T-helper 17 cell (primary cell): ENCODE data around the gene BMP8A. TPM values are rescaled to one million over a fixed set of nuclear protein-coding genes. Genes with fewer than 3 reads are reported as not detected.
"Not testable (repeated sequence)": the region's sequence is repeated elsewhere in the genome, so short reads cannot be mapped to it uniquely, and the experiment has no call there.

Experiments used
- ATAC-seq: fragments of 150-1000 bp; cut with Tn5 transposase; 2 replicates; pipeline ENCODE4 v1.10.0; 2021; ENCODE audit warnings: mild to moderate bottlenecking, moderate library complexity
- DNase-seq, 3 donors: peaks; one replicate each; pipeline versions ENCODE4 v3.0.0 to v3.0.0-alpha.2; 2020 to 2021
- H3K9me3 ChIP-seq: one replicate; pipeline ENCODE4 v1.7.0; 2013; ENCODE audit warnings: low read length, mild to moderate bottlenecking; ENCODE audit not compliant: control insufficient read depth, poor library complexity, severe bottlenecking
- H3K27ac Mint-ChIP-seq: one replicate; pipeline ENCODE4 v1.8.0; 2022; ENCODE audit warnings: mild to moderate bottlenecking, moderate library complexity, mixed read lengths
- H3K27me3 Mint-ChIP-seq: one replicate; pipeline ENCODE4 v1.8.0; 2022; ENCODE audit warnings: mixed read lengths
- H3K36me3 Mint-ChIP-seq: one replicate; pipeline ENCODE4 v1.8.0; 2022; ENCODE audit warnings: low read depth, mixed read lengths
- H3K4me1 Mint-ChIP-seq: one replicate; pipeline ENCODE4 v1.8.0; 2022; ENCODE audit warnings: mild to moderate bottlenecking, mixed read lengths
- H3K4me3 Mint-ChIP-seq: one replicate; pipeline ENCODE4 v1.8.0; 2022; ENCODE audit warnings: mild to moderate bottlenecking, moderate library complexity, mixed read lengths
- total RNA-seq, 4 donors: library from RNA in 2 of 4; stranded (reverse) in 2 of 4; gene quantifications; one replicate each; pipeline ENCODE4 v1.2.3 and lab custom pipeline; 2022 to 2026

Gene BMP8A
- total RNA-seq, 2 donors from 2014 or later, result 0.23 TPM; not detected in 1

DNA sequence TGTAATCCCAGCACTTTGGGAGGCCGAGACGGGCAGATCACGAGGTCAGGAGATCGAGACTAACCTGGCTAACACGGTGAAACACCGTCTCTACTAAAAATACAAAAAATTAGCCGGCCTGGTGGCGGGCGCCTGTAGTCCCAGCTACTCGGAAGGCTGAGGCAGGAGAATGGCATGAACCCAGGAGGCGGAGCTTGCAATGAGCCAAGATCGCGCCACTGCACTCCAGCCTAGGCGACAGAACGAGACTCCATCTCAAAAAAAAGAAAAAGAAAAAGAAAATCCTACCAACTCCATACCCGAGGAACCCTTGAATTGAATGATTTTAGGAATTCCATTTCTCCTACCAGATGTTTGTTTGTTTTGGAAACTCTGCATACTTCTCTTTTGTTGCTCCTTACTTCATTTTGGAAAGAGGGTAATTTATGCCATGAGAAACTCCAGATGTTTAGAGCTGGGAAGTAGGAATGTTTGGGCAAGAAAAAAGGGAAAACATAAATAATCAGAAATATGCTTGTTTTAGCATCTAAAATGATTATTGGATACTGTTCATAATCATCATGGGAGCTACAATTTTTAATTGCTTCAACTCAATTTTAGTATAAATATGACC is 24.2 kb upstream of the BMP8A start:
- H3K4me1 Mint-ChIP-seq, H3K27me3 Mint-ChIP-seq, H3K9me3 ChIP-seq, ATAC-seq, H3K27ac Mint-ChIP-seq, H3K4me3 Mint-ChIP-seq, DNase-seq: not testable (repeated sequence)
- peaks cover 14% of the 10 kb centered on the region for H3K36me3 Mint-ChIP-seq

DNA sequence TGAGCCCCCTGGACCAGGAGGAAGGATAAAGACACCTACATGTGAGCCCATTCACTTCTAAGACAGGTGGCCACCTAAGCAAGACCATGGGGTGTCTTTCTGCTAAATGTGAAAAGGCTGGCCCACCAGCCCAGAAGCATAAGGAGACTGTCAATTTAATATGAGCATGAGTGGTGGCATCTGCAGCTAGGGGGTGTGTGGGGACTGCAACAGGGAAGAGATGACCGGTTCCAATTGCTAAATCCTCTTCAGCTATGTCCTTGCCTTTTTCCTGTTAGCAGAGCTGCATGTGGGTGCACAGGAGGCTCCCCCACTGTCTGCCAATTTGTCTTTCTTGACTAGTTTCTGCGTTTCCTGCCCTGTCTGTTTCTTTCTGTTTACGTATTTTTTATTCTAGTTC is 22.3 kb upstream of the BMP8A start:
- no peaks in the 10 kb centered on the region for H3K27me3 Mint-ChIP-seq
- DNase-seq, result no peak
- H3K9me3 ChIP-seq, result no peaks in the 10 kb centered on the region
- peaks cover 4% of the 10 kb centered on the region for H3K4me1 Mint-ChIP-seq
- H3K27ac Mint-ChIP-seq, result peak overlapping the region; percentile 61
- peaks cover 16% of the 10 kb centered on the region for H3K36me3 Mint-ChIP-seq
- no peak overlapping the region for H3K4me3 Mint-ChIP-seq
- ATAC-seq, result no peak

DNA sequence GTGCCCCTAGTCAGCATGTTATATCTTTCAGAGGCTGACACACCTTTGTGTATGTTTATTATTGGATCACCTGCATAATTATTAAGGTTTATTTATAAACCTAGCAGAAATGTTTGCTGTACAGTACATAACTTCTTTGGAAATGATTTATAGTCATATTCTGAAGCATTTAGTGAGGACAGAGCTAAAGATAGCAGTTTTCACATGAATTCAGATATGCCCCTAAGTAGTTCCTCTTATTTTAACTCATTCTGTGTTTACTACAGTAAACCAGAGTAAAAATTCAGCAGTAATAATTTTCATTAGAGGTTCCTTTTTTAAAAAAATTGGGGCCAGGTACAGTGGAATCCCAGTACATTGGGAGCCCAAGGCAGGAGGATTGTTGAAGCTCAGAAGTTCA is 21.4 kb upstream of the BMP8A start:
- H3K4me1 Mint-ChIP-seq, result peaks cover 2% of the 10 kb centered on the region
- no peaks in the 10 kb centered on the region for H3K9me3 ChIP-seq
- ATAC-seq (no peak), DNase-seq (no peak)
- no peak overlapping the region for H3K4me3 Mint-ChIP-seq
- no peak overlapping the region for H3K27ac Mint-ChIP-seq
- H3K27me3 Mint-ChIP-seq, result no peaks in the 10 kb centered on the region
- H3K36me3 Mint-ChIP-seq, result peaks cover 13% of the 10 kb centered on the region

DNA sequence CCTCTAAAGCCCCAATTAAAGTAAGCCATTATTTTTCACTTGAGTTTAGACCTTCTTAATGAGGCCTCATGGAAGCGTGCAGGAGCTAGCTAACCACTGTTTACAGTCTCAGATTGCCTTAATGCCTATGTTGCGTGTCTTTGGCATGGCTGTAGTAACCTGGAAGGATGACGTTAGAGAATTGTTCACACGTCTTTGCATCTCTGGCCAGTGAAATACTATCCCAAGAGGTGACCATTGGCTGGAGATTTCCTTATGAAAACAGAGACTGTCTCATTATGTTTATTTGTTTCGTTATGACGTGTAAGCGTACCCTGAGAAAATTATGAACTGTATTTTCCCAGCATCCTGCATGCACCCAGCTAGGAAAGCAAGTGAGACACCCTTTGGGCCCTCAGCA is 18.6 kb upstream of the BMP8A start:
- ATAC-seq (no peak), DNase-seq (no peak)
- Mint-ChIP-seq H3K4me1 (peaks cover 2% of the 10 kb centered on the region), H3K27me3 (no peaks in the 10 kb centered on the region), H3K36me3 (peaks cover 16% of the 10 kb centered on the region), H3K27ac (peak overlapping the region; percentile 57), H3K4me3 (no peak overlapping the region)
- H3K9me3 ChIP-seq, result no peaks in the 10 kb centered on the region

DNA sequence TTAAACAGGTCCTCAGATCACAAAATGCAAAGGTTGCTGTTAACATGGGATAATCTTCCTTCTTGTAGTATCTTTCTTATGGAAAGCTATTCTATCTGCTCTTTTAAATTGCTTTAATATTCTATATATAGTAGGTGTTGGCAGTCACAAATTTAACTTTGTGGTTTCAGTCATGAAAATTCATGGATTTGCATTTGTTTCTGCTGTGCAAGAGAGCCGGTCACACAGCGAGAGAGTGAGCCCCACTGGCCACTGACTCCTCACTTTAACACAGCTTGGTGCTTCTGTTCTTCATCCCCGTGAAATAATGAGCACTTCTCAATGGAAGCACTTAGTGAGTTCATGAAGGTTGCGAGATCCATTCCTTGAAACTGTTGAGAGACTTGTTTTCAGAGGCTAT is 18.1 kb upstream of the BMP8A start:
- peaks cover 16% of the 10 kb centered on the region for H3K36me3 Mint-ChIP-seq
- H3K27ac Mint-ChIP-seq, result peak overlapping the region; percentile 70
- no peak for DNase-seq
- no peak for ATAC-seq
- peaks cover 2% of the 10 kb centered on the region for H3K4me1 Mint-ChIP-seq
- H3K4me3 Mint-ChIP-seq, result no peak overlapping the region
- H3K9me3 ChIP-seq, result no peaks in the 10 kb centered on the region
- H3K27me3 Mint-ChIP-seq, result no peaks in the 10 kb centered on the region

DNA sequence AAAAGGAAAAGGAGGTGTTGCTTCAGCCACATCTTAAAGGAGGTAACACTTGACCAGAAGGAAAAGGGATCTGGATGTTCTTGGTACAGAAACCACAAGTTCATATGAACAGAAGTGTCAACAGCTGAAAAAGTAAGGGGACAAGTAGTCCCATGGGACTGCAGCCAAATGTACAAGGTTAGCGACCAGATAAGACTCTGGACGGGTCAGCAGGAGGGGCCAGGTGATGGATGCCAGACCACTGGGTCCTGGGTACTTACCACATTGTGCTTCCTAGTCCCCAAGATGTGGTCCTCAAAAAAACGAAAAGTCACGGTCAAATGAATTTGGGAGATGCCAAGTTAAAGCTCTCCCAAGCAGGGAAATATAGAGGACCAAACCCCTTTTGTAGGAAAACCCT is 16.6 kb upstream of the BMP8A start:
- no peaks in the 10 kb centered on the region for H3K27me3 Mint-ChIP-seq
- no peak for DNase-seq
- ATAC-seq, result no peak
- no peaks in the 10 kb centered on the region for H3K9me3 ChIP-seq
- H3K27ac Mint-ChIP-seq, result no peak overlapping the region
- peaks cover 7% of the 10 kb centered on the region for H3K36me3 Mint-ChIP-seq
- no peak overlapping the region for H3K4me3 Mint-ChIP-seq
- H3K4me1 Mint-ChIP-seq, result peaks cover 3% of the 10 kb centered on the region

DNA sequence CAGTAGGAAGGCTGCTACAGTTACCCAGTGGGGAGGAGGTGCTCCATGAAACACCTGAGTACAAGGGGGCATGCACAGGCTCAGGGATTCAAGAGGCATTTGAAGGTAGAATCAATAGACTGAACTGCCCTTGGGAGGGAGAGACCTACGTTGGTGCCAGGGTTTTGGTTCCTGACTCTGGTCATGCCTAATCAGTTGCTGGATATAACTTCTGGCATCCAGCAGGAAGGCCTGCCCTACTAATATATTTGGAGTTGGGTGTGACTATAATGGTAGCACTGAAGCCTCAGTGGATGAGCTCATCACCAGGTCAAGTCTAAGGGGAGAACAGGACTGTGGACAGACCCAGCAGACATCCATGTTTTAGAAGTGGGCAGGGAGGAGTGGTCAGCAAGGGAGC is 15.9 kb upstream of the BMP8A start:
- not testable (repeated sequence) for ATAC-seq, H3K27ac Mint-ChIP-seq, H3K9me3 ChIP-seq, H3K36me3 Mint-ChIP-seq, H3K4me1 Mint-ChIP-seq, H3K4me3 Mint-ChIP-seq, H3K27me3 Mint-ChIP-seq, DNase-seq

DNA sequence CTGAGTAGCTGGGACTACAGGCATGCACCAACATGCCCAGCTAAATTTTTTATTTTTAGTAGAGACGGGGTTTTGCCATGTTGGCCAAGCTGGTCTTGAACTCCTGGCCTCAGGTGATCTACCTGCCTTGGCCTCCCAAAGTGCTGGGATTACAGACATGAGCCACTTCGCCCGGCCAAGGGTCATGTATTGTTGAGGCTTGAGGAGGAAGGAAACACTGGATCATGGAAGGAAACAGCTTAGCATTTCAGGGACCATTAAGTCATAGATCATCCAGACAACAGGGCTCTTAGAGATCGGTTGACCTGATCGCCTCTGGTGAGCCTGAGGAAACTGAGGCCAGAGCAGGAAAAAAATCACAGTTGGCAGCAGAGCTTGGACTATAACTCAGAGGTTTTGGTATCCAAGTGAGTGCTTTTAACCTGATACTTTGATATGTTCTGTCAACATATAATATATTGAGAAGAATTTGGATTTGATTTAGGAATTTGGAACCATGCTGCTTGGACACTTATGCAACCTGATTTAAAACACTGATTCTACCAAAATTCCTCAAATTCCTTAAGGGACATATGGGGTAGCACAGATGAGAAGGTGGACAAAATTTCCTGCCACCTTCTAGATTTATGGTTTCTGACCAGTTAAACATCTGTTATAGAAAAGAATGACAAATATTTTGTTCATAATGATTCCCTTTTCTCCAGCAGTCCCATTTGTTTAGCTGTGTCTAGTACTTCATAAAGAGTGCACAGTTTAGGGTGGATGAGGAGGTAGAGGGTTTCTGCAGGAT is 13.1 kb upstream of the BMP8A start:
- Mint-ChIP-seq H3K27me3 (no peaks in the 10 kb centered on the region), H3K27ac (peak overlapping the region; percentile 73), H3K36me3 (peaks cover 14% of the 10 kb centered on the region), H3K4me3 (no peak overlapping the region), H3K4me1 (peaks cover 5% of the 10 kb centered on the region)
- no peak for ATAC-seq
- DNase-seq, result no peak
- H3K9me3 ChIP-seq, result no peaks in the 10 kb centered on the region

DNA sequence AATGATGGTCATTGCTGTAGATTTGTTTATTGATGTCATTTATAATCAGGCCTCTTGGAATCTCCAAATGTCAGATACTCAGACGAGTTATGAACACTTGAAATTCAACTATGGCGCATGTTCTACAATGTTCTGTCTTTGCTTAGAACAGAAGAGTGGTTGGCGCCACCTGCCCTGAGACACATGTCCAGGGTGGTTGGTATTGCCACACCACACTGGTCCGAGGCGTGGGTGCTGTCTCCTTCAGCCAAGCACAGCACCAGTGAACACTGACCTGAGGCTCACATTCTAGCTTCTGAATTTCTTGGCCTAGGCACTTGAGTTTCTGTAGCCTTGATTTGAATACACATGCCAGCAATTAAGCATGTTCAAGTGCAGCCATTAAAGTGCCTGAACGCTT is 10.1 kb upstream of the BMP8A start:
- no peaks in the 10 kb centered on the region for H3K27me3 Mint-ChIP-seq
- peak overlapping the region; percentile 41 for H3K27ac Mint-ChIP-seq

DNA sequence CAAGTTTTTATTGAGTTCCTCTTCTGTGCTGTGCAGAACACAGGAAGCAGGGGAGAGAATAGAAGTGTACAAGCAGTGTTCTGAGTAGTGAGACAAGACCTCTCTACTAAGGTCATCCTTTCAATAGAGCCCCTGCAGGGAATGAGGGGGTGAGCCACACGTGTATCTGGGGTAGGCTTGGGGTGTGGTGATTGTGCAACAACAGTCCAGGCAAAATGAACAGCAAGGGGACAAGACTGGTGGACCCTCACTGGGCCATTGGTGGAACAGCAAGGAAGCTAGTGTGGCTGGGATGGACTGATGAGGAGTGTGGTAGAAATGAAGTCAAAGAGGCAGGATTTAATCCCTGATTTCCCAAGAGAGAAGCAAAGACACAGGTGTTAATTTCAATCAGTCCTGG is 8.2 kb upstream of the BMP8A start:
- Mint-ChIP-seq H3K4me3 (peak overlapping the region; percentile 33), H3K4me1 (peaks cover 5% of the 10 kb centered on the region), H3K27ac (no peak overlapping the region), H3K27me3 (no peaks in the 10 kb centered on the region), H3K36me3 (peaks cover 7% of the 10 kb centered on the region)
- DNase-seq (no peak), ATAC-seq (no peak)
- no peaks in the 10 kb centered on the region for H3K9me3 ChIP-seq

More for the DNA sequence above, 10.1 kb upstream of the BMP8A start:
- H3K4me3 Mint-ChIP-seq, result no peak overlapping the region
- peaks cover 11% of the 10 kb centered on the region for H3K36me3 Mint-ChIP-seq
- DNase-seq, result no peak
- no peaks in the 10 kb centered on the region for H3K9me3 ChIP-seq
- ATAC-seq, result no peak
- peaks cover 5% of the 10 kb centered on the region for H3K4me1 Mint-ChIP-seq

DNA sequence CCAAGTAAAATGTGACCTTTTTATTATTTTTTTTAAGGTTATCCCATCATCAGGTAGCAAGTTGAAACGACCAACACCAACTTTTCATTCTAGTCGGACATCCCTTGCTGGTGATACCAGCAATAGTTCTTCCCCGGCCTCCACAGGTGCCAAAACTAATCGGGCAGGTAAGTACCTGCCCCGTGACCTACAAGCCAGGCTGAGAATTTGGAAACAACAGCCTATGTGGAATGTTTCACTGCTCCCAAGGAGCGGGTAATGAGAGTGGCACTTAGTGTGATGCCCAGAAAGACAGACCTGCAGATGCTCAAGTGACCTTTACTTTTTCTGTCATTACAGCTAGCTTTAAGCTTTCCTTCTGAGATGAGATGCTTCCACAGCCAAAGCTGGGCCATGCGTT is 6.9 kb upstream of the BMP8A start:
- Mint-ChIP-seq H3K4me3 (no peak overlapping the region), H3K36me3 (peaks cover 7% of the 10 kb centered on the region), H3K27ac (no peak overlapping the region), H3K27me3 (no peaks in the 10 kb centered on the region), H3K4me1 (peaks cover 2% of the 10 kb centered on the region)
- no peaks in the 10 kb centered on the region for H3K9me3 ChIP-seq
- DNase-seq, result no peak
- no peak for ATAC-seq

DNA sequence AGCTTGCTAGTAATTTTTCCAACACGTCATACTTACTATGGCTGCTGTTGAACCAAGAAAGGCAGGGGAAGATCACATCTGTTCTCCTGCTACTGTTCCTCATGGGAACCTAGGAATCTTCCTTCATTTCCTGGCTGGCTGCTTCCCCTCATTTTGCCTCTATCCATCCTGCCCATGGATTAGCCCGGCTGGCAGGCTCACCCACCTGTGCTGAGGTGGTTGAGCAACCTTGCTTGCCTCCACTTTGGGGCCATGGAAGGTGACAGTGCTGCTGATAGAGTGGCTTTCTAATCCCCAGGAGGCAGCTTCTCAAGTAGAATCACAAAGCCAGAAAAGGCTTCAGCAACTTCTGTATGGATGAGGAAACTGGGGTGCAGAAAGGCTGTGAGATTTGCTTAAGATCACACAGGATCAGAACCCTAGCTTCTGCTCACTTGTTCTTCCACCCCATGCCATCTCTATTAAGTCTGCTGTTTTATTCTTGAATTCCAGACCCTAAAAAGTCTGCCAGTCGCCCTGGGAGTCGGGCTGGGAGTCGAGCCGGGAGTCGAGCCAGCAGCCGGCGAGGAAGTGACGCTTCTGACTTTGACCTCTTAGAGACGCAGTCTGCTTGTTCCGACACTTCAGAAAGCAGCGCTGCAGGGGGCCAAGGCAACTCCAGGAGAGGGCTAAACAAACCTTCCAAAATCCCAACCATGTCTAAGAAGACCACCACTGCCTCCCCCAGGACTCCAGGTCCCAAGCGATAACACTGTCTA is 6.2 kb upstream of the BMP8A start:
- H3K4me1 Mint-ChIP-seq, result peaks cover 2% of the 10 kb centered on the region
- no peaks in the 10 kb centered on the region for H3K27me3 Mint-ChIP-seq
- peaks cover 7% of the 10 kb centered on the region for H3K36me3 Mint-ChIP-seq
- H3K9me3 ChIP-seq, result no peaks in the 10 kb centered on the region
- peak overlapping the region; percentile 27 for H3K27ac Mint-ChIP-seq
- no peak for ATAC-seq
- no peak for DNase-seq
- no peak overlapping the region for H3K4me3 Mint-ChIP-seq

DNA sequence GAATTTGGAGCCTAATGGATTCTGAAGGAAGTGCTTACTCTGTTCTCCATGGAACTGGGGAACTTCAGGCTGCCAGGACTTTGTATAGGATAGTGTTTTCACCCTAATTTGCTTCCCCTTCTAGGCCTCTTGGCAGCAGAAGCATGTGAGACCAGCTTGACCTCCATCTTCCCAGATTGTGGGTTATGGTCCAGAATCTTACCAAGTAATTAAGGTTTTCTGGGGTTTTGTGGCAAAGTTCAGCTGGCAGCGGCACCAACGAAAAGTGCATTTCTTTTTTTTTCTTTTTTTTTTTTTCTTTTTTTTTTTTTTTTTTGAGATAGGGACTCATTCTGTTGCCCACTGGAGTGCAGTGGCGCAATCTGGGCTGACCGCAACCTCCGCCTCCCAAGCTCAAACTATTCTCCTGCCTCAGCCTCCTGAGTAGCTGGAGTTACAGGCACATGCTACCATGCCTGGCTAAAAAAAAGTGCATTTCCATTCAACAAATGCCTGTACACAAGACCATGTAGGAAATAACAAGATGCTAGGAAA is 3.4 kb upstream of the BMP8A start:
- Mint-ChIP-seq H3K4me3 (no peak overlapping the region), H3K4me1 (peaks cover 6% of the 10 kb centered on the region), H3K27ac (no peak overlapping the region), H3K27me3 (peaks cover 8% of the 10 kb centered on the region), H3K36me3 (peaks cover 3% of the 10 kb centered on the region)
- ATAC-seq (no peak), DNase-seq (no peak)
- H3K9me3 ChIP-seq, result no peaks in the 10 kb centered on the region
